WERI-Rb-1 (cell line): ENCODE measurements around the gene HOXB6.

Experiments
- DNase-seq: peaks from one replicate; pipeline ENCODE4 v3.0.0-alpha.2; 2020
- H3K27ac ChIP-seq: fragments of 250-450 bp; sonication (Bioruptor Pico); 2 replicates; pipeline ENCODE4 v1.5.1; 2020; ENCODE audit warnings: mild to moderate bottlenecking, moderate library complexity
- H3K27me3 ChIP-seq: fragments of 250-450 bp; sonication (Bioruptor Pico); 2 replicates; pipeline ENCODE4 v1.5.1; 2021; ENCODE audit warnings: mild to moderate bottlenecking, low read depth, moderate library complexity; ENCODE audit not compliant: insufficient read depth, severe bottlenecking
- H3K36me3 ChIP-seq: fragments of 250-450 bp; sonication (Bioruptor Pico); 2 replicates; pipeline ENCODE4 v1.5.1; 2020; ENCODE audit warnings: mild to moderate bottlenecking, moderate library complexity
- H3K4me3 ChIP-seq: 2 replicates; pipeline ENCODE4 v1.5.1; 2011; ENCODE audit warnings: low read depth, mild to moderate bottlenecking, control low read depth, low read length
- H3K9me3 ChIP-seq: fragments of 250-450 bp; sonication (Bioruptor Pico); 2 replicates; pipeline ENCODE4 v1.5.1; 2021; ENCODE audit warnings: mild to moderate bottlenecking, moderate library complexity; ENCODE audit not compliant: severe bottlenecking
- TF ChIP-seq, protein P1 (sequence below): IDR thresholded peaks from 2 replicates; pipeline ENCODE4 v1.5.1; 2011; ENCODE audit warnings: low read depth, mild to moderate bottlenecking, control low read depth, inconsistent platforms, low read length

Gene HOXB6

DNA sequence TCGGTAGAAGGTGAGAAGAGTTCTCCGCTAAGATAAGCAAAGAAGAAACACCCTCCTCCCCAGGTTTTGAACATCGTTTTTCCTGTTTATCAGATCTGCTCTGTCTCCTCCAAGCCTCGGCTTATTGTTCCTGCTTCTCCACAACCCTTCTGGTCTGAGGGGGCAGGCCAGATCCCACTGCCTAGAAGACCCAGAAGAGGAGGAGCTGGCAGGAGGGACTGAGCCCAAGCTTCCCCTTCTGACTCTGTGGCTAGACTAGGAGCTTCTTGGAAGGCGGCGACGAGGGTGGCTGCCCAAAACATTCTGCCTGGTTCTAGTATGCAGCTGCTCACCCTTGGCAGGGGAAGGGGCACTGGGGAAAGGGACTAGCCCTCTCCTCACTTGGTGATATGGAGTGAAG is 6.0 kb downstream of the HOXB6 start:
- no peak for DNase-seq
- Histone ChIP-seq H3K4me3 (no peak overlapping the region), H3K27ac (no peak overlapping the region), H3K36me3 (no peaks in the 10 kb centered on the region), H3K9me3 (peaks cover 5% of the 10 kb centered on the region), H3K27me3 (peaks cover 98% of the 10 kb centered on the region)
- TF ChIP-seq, protein P1, sequence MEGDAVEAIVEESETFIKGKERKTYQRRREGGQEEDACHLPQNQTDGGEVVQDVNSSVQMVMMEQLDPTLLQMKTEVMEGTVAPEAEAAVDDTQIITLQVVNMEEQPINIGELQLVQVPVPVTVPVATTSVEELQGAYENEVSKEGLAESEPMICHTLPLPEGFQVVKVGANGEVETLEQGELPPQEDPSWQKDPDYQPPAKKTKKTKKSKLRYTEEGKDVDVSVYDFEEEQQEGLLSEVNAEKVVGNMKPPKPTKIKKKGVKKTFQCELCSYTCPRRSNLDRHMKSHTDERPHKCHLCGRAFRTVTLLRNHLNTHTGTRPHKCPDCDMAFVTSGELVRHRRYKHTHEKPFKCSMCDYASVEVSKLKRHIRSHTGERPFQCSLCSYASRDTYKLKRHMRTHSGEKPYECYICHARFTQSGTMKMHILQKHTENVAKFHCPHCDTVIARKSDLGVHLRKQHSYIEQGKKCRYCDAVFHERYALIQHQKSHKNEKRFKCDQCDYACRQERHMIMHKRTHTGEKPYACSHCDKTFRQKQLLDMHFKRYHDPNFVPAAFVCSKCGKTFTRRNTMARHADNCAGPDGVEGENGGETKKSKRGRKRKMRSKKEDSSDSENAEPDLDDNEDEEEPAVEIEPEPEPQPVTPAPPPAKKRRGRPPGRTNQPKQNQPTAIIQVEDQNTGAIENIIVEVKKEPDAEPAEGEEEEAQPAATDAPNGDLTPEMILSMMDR: no peak

DNA sequence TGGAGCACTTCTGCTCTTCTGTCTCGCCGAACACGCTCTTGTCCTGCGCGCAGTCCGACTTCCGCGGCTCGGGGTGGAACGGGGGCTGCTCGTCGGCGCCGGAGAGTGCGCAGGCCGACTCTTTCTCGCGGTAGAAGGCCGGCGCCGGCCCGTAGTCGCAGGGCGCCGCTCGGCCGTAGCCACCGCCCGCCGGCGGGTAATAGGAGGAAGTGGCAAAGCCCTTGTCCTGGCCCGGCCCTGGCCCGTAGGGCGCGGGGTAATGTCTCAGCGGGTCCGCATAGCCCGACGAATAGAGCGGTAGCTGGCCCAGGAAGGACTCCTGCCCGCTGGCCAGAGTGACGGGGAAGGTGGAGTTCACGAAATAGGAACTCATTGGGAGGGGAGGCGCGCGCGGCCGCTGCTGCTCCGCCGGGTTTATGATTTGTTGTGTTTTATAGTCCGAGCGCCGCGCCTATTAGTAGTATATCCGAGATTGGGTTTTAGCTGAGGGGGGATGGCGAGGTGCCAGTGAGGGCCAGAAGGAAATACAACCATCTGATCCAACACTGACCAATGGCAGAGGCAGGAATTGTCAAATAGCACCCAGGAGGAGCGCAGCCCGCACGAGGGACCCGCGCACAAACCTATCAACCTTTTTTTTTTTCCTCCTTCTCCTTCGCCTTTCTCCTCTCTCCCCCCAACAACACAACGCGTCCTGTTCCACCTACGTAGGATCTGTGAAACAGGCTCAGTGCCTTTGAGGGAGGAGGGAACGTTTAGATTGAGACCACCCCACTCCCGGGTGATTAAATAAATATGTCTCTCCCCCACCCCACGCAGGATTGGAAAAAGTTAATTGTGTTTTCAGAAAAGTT is 6.8 kb downstream of the HOXB6 start:
- Histone ChIP-seq H3K4me3 (peak overlapping the region; percentile 40), H3K27ac (no peak overlapping the region), H3K36me3 (no peaks in the 10 kb centered on the region), H3K9me3 (peaks cover 3% of the 10 kb centered on the region), H3K27me3 (peaks cover 96% of the 10 kb centered on the region)
- TF ChIP-seq, protein P1: no peak
- DNase-seq: no peak

DNA sequence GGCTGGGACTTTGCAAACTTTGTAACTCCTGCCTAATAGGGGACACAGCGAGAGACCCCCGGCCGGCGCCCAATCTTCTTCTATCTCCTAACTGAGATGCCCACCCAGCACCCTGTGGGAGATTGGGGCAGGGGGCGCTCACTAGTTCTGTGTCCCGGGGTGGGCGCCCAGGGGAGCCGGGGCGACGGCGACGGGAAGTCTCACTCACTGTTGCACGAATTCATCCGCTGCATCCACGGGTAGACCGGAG is 7.3 kb downstream of the HOXB6 start:
- Histone ChIP-seq H3K27ac (no peak overlapping the region), H3K27me3 (peaks cover 96% of the 10 kb centered on the region), H3K36me3 (no peaks in the 10 kb centered on the region), H3K9me3 (no peaks in the 10 kb centered on the region), H3K4me3 (peak overlapping the region; percentile 40)
- TF ChIP-seq, protein P1: no peak
- no peak for DNase-seq

DNA sequence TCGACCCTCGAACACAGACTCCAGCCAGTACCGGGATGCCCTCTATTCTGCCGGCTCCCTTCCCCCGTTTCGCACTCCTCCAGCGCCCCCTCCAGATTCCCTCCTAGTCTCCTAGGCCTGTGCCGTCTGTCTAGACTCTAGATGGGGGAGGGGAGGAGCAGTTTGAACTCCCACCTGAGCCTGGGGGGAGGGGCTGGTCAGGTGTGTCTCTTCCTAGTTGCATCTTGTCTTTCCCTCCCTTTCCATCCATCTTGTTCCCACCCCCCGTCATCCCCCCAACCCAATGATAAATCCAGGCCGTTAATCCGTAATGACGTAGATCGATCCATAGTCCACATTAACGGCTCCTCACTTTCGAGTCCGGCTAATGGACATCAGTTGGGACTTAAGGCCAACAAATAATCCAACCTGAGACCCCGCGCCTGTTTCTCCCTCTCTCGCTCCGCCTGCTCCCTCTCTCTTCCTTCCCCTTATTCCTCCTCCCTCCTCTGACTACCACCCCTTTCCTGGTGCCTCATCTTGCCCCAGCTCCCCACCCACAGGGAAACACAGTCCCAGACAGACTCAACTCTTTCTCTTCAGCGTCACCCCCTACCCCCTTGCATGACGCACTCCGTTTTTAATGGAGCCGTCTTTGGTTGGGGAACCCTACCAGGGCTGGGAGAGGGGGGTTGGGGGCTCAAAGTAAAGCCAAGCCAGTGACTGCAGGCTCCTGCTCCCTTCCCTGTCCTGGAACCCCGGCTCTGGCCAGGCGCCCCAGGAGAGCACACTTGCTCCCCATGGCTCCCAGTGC is 7.9 kb downstream of the HOXB6 start:
- H3K4me3 ChIP-seq: peak overlapping the region; percentile 40; the same call in 1 of the 2 replicates
- no peak for DNase-seq
- no peaks in the 10 kb centered on the region for H3K36me3 ChIP-seq
- no peaks in the 10 kb centered on the region for H3K9me3 ChIP-seq
- H3K27ac ChIP-seq: no peak overlapping the region
- TF ChIP-seq, protein P1: no peak
- peaks cover 96% of the 10 kb centered on the region for H3K27me3 ChIP-seq

DNA sequence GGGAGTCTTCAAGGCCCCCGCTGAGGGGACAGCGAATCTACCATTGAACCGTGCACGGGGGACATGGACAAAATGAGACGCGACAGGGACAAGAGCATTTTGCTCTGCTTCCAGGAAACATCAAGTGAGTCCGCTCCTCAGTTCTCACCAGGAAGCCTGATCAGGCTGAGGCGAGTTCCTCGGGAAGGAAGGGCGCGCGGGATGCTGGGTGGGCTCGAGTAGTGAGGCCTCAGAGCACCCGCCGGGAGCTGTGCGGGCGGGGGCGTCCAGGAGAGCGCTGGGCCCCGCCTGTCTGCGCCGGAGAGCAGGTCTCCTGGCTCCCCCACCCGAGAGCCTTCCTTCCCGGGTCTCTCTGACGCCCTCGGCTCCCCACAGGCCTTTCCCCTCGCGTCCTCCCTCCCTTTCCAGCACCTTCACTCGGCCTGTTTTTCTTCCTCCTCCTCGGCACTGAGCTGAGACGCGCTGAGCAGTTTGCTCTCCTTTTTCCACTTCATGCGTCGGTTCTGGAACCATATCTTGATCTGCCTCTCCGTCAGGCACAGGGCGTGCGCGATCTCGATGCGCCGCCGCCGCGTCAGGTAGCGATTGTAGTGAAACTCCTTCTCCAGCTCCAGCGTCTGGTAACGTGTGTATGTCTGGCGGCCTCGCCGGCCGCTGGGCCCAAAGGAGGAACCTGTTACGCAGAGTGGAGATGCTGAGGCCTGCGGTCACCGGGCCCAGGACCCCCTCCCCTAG is 8.6 kb downstream of the HOXB6 start:
- Histone ChIP-seq H3K9me3 (no peaks in the 10 kb centered on the region), H3K4me3 (no peak overlapping the region), H3K27ac (no peak overlapping the region), H3K36me3 (no peaks in the 10 kb centered on the region), H3K27me3 (peaks cover 95% of the 10 kb centered on the region)
- no peak for DNase-seq
- TF ChIP-seq, protein P1: no peak
